ENCODE data around the gene DHCR7. TPM values are rescaled to one million over a fixed set of nuclear protein-coding genes. Genes with fewer than 3 reads are reported as not detected.

DHCR7 gene, protein sequence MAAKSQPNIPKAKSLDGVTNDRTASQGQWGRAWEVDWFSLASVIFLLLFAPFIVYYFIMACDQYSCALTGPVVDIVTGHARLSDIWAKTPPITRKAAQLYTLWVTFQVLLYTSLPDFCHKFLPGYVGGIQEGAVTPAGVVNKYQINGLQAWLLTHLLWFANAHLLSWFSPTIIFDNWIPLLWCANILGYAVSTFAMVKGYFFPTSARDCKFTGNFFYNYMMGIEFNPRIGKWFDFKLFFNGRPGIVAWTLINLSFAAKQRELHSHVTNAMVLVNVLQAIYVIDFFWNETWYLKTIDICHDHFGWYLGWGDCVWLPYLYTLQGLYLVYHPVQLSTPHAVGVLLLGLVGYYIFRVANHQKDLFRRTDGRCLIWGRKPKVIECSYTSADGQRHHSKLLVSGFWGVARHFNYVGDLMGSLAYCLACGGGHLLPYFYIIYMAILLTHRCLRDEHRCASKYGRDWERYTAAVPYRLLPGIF
- total RNA-seq (10 to 100 TPM; 41.5 to 42.8 TPM), polyA plus RNA-seq (19.6 TPM)

- Histone ChIP-seq H3K4me1 (ENCODE audit: insufficient read depth, low read length) (peaks cover 35% of the 10 kb centered on the region), H3K4me3 (ENCODE audit: low read length) (peak within 1 kb of the TSS; percentile 90), H3K36me3 (ENCODE audit: insufficient read depth, low read length) (no peaks in the 10 kb centered on the region), H3K27me3 (ENCODE audit: insufficient read depth, low read length, poor library complexity, severe bottlenecking) (no peaks in the 10 kb centered on the region), H3K9me3 (ENCODE audit: low read length) (no peaks in the 10 kb centered on the region), H3K27ac (ENCODE audit: low read depth, low read length) (peak within 1 kb of the TSS; percentile 83)
- ChIA-PET POLR2A (no interaction called here), CTCF (interaction anchor here (1.0 to 2.0 kb wide), 4 partner anchors 9 to 29 kb away, joined by 3 to 5 read pairs (median 3); no protein-coding TSS in a partner anchor)
- Mint-ChIP-seq H3K36me3 (peaks cover 11 to 46% (median 11%) of the 10 kb centered on the region in 3 donors), H3K27ac (peak within 1 kb of the TSS; percentile 83 to 99 (median 92)), H3K27me3 (no peaks in the 10 kb centered on the region), H3K4me1 (peaks cover 46 to 55% (median 50%) of the 10 kb centered on the region in 3 donors), H3K9me3 (peaks cover 0 to 2% (median 0%) of the 10 kb centered on the region in 5 donors), H3K4me3 (peak within 1 kb of the TSS; percentile 85 to 95 (median 90))
- peak; percentile 89 to 96 (median 91) for DNase-seq
Observed at GRCh38 chr11:71448257-71449171, at the start of gene DHCR7. TSS of gene DHCR7 (minus strand) at chr11:71448393. CDS start at chr11:71444952, 3,441 bp downstream.

GRCh38 chr11:71496421-71496820 is 48.2 kb upstream of the DHCR7 start:
- no peak overlapping the region for H3K27ac Mint-ChIP-seq
- H3K4me3 ChIP-seq (ENCODE audit: low read length): no peak overlapping the region
- H3K9me3 ChIP-seq (ENCODE audit: low read length): no peaks in the 10 kb centered on the region
- no peak overlapping the region for H3K4me3 Mint-ChIP-seq
- no peaks in the 10 kb centered on the region for H3K4me1 Mint-ChIP-seq
- H3K4me1 ChIP-seq (ENCODE audit: insufficient read depth, low read length): no peaks in the 10 kb centered on the region
- ChIA-PET POLR2A (no interaction called here), CTCF (no interaction called here)
- DNase-seq: no peak
- H3K27me3 Mint-ChIP-seq: no peaks in the 10 kb centered on the region
- H3K36me3 ChIP-seq (ENCODE audit: insufficient read depth, low read length): peaks cover 26% of the 10 kb centered on the region
- H3K9me3 Mint-ChIP-seq: no peaks in the 10 kb centered on the region
- no peaks in the 10 kb centered on the region for H3K27me3 ChIP-seq (ENCODE audit: insufficient read depth, low read length, poor library complexity, severe bottlenecking)
- H3K27ac ChIP-seq (ENCODE audit: low read depth, low read length): no peak overlapping the region
- H3K36me3 Mint-ChIP-seq: peaks cover 27 to 91% (median 38%) of the 10 kb centered on the region in 3 donors

DNA sequence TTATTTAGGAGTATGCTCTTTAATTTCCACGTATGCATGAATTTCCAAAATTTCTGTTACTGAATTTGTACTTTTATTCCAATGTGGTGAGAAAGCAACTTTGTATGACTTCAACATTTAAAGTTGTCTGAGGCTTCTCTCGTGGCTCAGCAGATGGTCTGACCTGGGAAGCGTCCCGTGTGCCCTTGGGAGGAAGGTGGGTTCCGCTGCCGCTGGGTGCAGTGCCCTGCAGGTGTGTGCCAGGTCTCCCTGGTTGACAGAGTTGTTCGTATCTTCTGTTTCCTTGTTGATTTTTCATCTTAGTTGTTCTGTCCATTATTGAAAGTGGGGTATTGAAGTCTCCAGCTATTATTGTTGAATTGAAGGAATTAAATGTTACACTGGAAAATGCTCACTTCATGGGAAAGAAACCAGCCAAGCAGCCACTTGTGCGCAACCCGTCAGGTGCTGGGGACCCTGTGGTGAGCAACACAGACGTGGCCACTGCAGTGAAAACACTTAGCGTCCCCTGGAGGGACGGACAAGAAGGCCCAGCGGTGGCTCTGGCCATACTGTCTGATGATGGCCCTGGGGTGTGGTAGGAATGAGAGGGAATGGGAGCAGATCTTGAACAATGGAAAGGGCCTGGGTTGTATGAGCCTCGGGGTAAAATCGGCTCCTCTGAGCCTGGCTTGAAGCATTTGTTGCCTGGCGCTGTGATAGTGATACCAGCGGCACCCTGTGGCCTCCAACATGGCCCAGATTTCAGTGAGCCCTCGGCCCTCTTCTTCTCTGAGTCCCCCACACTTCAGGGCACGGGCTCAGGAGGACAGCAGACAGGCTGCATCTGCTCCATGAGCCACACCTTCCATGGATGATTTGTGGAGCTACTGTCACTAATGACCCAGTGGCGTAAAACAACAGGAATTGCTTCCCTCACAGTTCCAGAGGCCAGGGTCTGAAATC is 47.4 kb upstream of the DHCR7 start:
- ChIA-PET POLR2A (no interaction called here), CTCF (no interaction called here)
- Mint-ChIP-seq H3K9me3 (no peaks in the 10 kb centered on the region), H3K27me3 (no peaks in the 10 kb centered on the region), H3K4me3 (no peak overlapping the region), H3K27ac (peak overlapping the region in 2 of 8 donors; percentile 3 to 19), H3K4me1 (no peaks in the 10 kb centered on the region), H3K36me3 (peaks cover 26 to 91% (median 38%) of the 10 kb centered on the region in 3 donors)
- peaks cover 25% of the 10 kb centered on the region for H3K36me3 ChIP-seq (ENCODE audit: insufficient read depth, low read length)
- no peak for DNase-seq
- H3K9me3 ChIP-seq (ENCODE audit: low read length): no peaks in the 10 kb centered on the region
- H3K27ac ChIP-seq (ENCODE audit: low read depth, low read length): no peak overlapping the region
- no peak overlapping the region for H3K4me3 ChIP-seq (ENCODE audit: low read length)
- no peaks in the 10 kb centered on the region for H3K27me3 ChIP-seq (ENCODE audit: insufficient read depth, low read length, poor library complexity, severe bottlenecking)
- no peaks in the 10 kb centered on the region for H3K4me1 ChIP-seq (ENCODE audit: insufficient read depth, low read length)

DNA sequence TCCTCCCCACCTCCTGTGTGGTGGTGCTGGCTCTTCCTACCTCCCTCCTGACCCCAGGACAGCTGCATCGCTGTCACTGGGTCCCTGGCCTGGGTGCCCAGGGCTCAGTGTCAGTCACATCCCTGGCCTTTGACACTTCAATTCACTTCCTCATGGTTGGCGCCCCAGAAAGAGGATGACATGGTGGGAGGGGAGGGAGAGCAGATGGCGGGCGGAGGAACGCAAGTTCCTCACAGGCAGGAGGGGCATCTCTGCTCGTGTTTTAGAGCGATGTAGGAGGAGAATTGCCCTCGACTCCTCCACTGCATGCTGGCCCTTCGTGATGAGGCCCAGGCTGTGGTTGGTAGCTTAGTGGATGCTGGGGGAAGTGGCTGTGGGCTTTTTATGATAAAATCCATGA is 43.7 kb upstream of the DHCR7 start:
- no peaks in the 10 kb centered on the region for H3K9me3 ChIP-seq (ENCODE audit: low read length)
- no peaks in the 10 kb centered on the region for H3K4me1 ChIP-seq (ENCODE audit: insufficient read depth, low read length)
- no peak overlapping the region for H3K4me3 Mint-ChIP-seq
- no peaks in the 10 kb centered on the region for H3K27me3 ChIP-seq (ENCODE audit: insufficient read depth, low read length, poor library complexity, severe bottlenecking)
- peaks cover 0 to 5% (median 3%) of the 10 kb centered on the region in 3 donors for H3K4me1 Mint-ChIP-seq
- ChIA-PET POLR2A (no interaction called here), CTCF (no interaction called here)
- H3K27ac Mint-ChIP-seq: peak overlapping the region in 1 of 8 donors; percentile 89
- DNase-seq: no peak
- no peaks in the 10 kb centered on the region for H3K9me3 Mint-ChIP-seq
- peaks cover 11 to 90% (median 29%) of the 10 kb centered on the region in 3 donors for H3K36me3 Mint-ChIP-seq
- H3K27ac ChIP-seq (ENCODE audit: low read depth, low read length): no peak overlapping the region
- H3K4me3 ChIP-seq (ENCODE audit: low read length): no peak overlapping the region
- H3K27me3 Mint-ChIP-seq: peaks cover 0 to 1% of the 10 kb centered on the region in 2 donors
- H3K36me3 ChIP-seq (ENCODE audit: insufficient read depth, low read length): peaks cover 15% of the 10 kb centered on the region

DNA sequence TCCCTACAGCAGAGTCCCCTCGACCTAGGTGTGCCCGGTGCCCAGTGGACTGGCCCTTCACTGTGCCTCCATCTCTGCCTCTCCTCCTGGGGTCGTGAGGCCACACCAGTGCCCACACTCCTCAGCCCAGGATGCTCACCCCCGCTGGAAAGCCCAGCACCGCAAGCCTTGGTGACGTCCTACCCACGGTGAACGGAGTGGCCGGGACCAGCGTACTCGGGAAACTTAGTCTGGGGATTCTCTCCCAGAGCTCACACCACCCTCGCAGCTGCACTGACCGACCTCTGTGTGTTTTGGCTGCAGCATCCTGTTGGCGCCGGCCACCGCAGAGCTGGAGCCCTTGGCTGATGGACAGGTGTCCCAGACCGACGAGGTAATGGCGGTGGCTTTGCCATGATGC is 43.3 kb upstream of the DHCR7 start:
- peaks cover 0 to 1% of the 10 kb centered on the region in 2 donors for H3K27me3 Mint-ChIP-seq
- H3K36me3 ChIP-seq (ENCODE audit: insufficient read depth, low read length): peaks cover 15% of the 10 kb centered on the region
- no peak for DNase-seq
- no peaks in the 10 kb centered on the region for H3K27me3 ChIP-seq (ENCODE audit: insufficient read depth, low read length, poor library complexity, severe bottlenecking)
- H3K4me3 ChIP-seq (ENCODE audit: low read length): no peak overlapping the region
- H3K4me3 Mint-ChIP-seq: no peak overlapping the region
- peaks cover 9 to 86% (median 29%) of the 10 kb centered on the region in 3 donors for H3K36me3 Mint-ChIP-seq
- POLR2A ChIA-PET: no interaction called here
- H3K27ac Mint-ChIP-seq: peak overlapping the region in 2 of 8 donors; percentile 77 to 89
- H3K4me1 Mint-ChIP-seq: peaks cover 0 to 5% (median 3%) of the 10 kb centered on the region in 3 donors
- no peaks in the 10 kb centered on the region for H3K4me1 ChIP-seq (ENCODE audit: insufficient read depth, low read length)
- no peaks in the 10 kb centered on the region for H3K9me3 Mint-ChIP-seq
- H3K9me3 ChIP-seq (ENCODE audit: low read length): no peaks in the 10 kb centered on the region
- CTCF ChIA-PET: no interaction called here
- no peak overlapping the region for H3K27ac ChIP-seq (ENCODE audit: low read depth, low read length)

DNA sequence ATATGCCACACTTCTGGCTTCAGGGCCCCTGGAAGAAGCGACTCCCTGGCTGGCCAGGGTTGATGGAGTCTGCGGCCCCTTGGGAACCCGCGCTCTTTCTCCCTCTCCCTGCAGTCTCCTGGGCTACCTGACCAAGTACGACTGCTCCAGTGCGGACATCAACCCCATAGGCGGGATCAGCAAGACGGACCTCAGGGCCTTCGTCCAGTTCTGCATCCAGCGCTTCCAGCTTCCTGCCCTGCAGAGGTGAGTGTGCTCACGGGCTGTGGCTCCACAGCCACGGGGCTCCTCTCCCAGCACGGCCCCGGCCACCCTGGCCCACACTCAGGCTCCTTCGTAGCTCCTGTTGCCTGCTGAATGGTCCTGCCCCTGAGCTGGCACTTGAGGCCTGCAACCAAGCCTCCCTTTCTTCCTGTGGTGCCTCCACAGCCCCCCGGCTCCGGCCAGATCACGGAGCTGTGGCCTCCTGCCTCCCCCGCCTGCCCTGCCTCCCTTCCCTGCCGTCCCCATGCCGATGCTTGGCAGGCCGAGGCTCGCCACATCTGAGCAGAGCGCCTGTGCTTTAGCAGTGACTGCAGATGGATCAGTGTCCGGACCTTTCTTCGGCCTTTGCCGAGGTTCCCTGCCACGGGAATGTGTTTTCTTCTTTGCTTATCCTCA is 42.7 kb upstream of the DHCR7 start:
- Histone ChIP-seq H3K27ac (ENCODE audit: low read depth, low read length) (no peak overlapping the region), H3K27me3 (ENCODE audit: insufficient read depth, low read length, poor library complexity, severe bottlenecking) (no peaks in the 10 kb centered on the region), H3K4me3 (ENCODE audit: low read length) (no peak overlapping the region), H3K9me3 (ENCODE audit: low read length) (no peaks in the 10 kb centered on the region), H3K36me3 (ENCODE audit: insufficient read depth, low read length) (peaks cover 13% of the 10 kb centered on the region), H3K4me1 (ENCODE audit: insufficient read depth, low read length) (no peaks in the 10 kb centered on the region)
- no peak for DNase-seq
- Mint-ChIP-seq H3K36me3 (peaks cover 13 to 86% (median 35%) of the 10 kb centered on the region in 3 donors), H3K4me1 (peaks cover 0 to 7% (median 5%) of the 10 kb centered on the region in 3 donors), H3K27me3 (peaks cover 0 to 1% of the 10 kb centered on the region in 2 donors), H3K9me3 (no peaks in the 10 kb centered on the region), H3K4me3 (no peak overlapping the region), H3K27ac (peak overlapping the region in 1 of 8 donors; percentile 77)
- CTCF ChIA-PET: no interaction called here
- POLR2A ChIA-PET: no interaction called here

Measured in CD8-positive, alpha-beta memory T cell (primary cell).